ENCODE results near the gene SSC4D. TPM values are rescaled to one million over a fixed set of nuclear protein-coding genes. Genes with fewer than 3 reads are reported as not detected.

SSC4D gene
- total and polyA plus RNA-seq, 9 of the 15 experiments (the other 6 are each of a cell fraction or from before 2014, with no cell fraction given), result 0.06 to 1.1 (median 0.85) TPM; not detected in 1

DNA sequence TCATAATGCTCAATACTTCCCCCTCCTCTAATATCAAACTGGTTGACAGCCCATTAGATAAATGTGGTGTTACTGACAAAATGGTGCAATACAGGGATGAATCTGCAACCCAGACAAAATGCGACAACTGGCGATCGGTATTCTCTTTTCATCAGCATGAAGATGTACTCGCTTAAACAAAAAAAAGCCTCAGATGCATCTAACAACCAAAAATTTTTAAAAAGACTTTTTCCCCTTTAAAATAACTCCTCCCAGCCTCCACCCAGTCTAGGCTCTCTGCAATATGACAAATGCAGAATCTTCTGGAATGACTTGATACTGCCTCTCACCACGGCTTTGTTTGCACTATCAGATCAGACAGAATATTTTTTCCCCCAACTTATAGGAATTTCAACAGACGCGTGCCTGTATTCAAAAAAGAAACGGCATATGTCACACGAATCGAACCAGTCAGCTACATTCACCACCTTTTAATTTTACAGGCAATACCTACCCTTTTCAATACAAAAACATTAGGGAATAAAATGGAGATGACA lies 52.0 kb downstream of the SSC4D start (continued):
- TF ChIP-seq, protein P1, sequence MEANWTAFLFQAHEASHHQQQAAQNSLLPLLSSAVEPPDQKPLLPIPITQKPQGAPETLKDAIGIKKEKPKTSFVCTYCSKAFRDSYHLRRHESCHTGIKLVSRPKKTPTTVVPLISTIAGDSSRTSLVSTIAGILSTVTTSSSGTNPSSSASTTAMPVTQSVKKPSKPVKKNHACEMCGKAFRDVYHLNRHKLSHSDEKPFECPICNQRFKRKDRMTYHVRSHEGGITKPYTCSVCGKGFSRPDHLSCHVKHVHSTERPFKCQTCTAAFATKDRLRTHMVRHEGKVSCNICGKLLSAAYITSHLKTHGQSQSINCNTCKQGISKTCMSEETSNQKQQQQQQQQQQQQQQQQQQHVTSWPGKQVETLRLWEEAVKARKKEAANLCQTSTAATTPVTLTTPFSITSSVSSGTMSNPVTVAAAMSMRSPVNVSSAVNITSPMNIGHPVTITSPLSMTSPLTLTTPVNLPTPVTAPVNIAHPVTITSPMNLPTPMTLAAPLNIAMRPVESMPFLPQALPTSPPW (CRISPR knock-in tag; IDR thresholded peaks at IDR 0.05), result no peak
- 0 out of 2 replicates have a peak, but pooled peaks have one; percentile 20 for TF ChIP-seq POLR2AphosphoS2 (IDR thresholded peaks at IDR 0.05; ENCODE audit: low read length)
- TF ChIP-seq POLR2B (IDR thresholded peaks at IDR 0.05; ENCODE audit: low read depth, partially characterized antibody), result peak; percentile 33
- 0 out of 2 replicates have a peak, but pooled peaks have one; percentile 13 for TF ChIP-seq PHTF2 (CRISPR knock-in tag; IDR thresholded peaks at IDR 0.05)
- peak; percentile 29; the same call in 1 of the 2 replicates for TF ChIP-seq ARID1B (IDR thresholded peaks at IDR 0.05)
- TF ChIP-seq CEBPB (tag; IDR thresholded peaks at IDR 0.05), result peak; percentile 22; the same call in 1 of the 2 replicates
- TF ChIP-seq, protein P2, sequence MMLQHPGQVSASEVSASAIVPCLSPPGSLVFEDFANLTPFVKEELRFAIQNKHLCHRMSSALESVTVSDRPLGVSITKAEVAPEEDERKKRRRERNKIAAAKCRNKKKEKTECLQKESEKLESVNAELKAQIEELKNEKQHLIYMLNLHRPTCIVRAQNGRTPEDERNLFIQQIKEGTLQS (IDR thresholded peaks at IDR 0.05), result no peak
- TF ChIP-seq, protein P2 (CRISPR knock-in tag; conservative IDR thresholded peaks at IDR 0.05), result peak; percentile 59; the same call in 1 of the 2 replicates
- no peak for TF ChIP-seq FOXA1 (IDR thresholded peaks at IDR 0.05; ENCODE audit: borderline replicate concordance)
- TF ChIP-seq, protein P3, sequence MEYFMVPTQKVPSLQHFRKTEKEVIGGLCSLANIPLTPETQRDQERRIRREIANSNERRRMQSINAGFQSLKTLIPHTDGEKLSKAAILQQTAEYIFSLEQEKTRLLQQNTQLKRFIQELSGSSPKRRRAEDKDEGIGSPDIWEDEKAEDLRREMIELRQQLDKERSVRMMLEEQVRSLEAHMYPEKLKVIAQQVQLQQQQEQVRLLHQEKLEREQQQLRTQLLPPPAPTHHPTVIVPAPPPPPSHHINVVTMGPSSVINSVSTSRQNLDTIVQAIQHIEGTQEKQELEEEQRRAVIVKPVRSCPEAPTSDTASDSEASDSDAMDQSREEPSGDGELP (CRISPR knock-in tag; IDR thresholded peaks at IDR 0.05; ENCODE audit: borderline replicate concordance), result no peak
- TF ChIP-seq CBFA2T2 (conservative IDR thresholded peaks at IDR 0.05), result 0 out of 2 replicates have a peak, but pooled peaks have one; percentile 1
- TF ChIP-seq, protein P4, sequence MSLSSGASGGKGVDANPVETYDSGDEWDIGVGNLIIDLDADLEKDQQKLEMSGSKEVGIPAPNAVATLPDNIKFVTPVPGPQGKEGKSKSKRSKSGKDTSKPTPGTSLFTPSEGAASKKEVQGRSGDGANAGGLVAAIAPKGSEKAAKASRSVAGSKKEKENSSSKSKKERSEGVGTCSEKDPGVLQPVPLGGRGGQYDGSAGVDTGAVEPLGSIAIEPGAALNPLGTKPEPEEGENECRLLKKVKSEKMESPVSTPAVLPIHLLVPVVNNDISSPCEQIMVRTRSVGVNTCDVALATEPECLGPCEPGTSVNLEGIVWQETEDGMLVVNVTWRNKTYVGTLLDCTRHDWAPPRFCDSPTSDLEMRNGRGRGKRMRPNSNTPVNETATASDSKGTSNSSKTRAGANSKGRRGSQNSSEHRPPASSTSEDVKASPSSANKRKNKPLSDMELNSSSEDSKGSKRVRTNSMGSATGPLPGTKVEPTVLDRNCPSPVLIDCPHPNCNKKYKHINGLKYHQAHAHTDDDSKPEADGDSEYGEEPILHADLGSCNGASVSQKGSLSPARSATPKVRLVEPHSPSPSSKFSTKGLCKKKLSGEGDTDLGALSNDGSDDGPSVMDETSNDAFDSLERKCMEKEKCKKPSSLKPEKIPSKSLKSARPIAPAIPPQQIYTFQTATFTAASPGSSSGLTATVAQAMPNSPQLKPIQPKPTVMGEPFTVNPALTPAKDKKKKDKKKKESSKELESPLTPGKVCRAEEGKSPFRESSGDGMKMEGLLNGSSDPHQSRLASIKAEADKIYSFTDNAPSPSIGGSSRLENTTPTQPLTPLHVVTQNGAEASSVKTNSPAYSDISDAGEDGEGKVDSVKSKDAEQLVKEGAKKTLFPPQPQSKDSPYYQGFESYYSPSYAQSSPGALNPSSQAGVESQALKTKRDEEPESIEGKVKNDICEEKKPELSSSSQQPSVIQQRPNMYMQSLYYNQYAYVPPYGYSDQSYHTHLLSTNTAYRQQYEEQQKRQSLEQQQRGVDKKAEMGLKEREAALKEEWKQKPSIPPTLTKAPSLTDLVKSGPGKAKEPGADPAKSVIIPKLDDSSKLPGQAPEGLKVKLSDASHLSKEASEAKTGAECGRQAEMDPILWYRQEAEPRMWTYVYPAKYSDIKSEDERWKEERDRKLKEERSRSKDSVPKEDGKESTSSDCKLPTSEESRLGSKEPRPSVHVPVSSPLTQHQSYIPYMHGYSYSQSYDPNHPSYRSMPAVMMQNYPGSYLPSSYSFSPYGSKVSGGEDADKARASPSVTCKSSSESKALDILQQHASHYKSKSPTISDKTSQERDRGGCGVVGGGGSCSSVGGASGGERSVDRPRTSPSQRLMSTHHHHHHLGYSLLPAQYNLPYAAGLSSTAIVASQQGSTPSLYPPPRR (CRISPR knock-in tag; IDR thresholded peaks at IDR 0.05; ENCODE audit: borderline replicate concordance), result no peak

All from K562 (cell line).